Measurements from ENCODE around the gene NT5E.

NT5E gene

GRCh38 chr6:85404564-85405174 is 45.2 kb upstream of the NT5E start:
- Histone ChIP-seq H3K36me3 (ENCODE audit: control insufficient read depth in 2 of 2, insufficient read depth in 1 of 2, low read length in 2 of 2) (no peaks in the 10 kb centered on the region), H3K9me3 (ENCODE audit: control insufficient read depth, insufficient read depth, low read depth, low read length) (no peaks in the 10 kb centered on the region), H3K27ac (ENCODE audit: extremely low read depth, low read depth, low read length) (no peak overlapping the region), H3K4me1 (ENCODE audit: control insufficient read depth, insufficient read depth, low read length) (peaks cover 11% of the 10 kb centered on the region), H3K4me3 (ENCODE audit: low read depth, low read length) (no peak overlapping the region)
- TF ChIP-seq ZNF777 (tag by site-specific recombination; IDR thresholded peaks at IDR 0.05; ENCODE audit: borderline replicate concordance), result no peak
- no peak for TF ChIP-seq ZNF555 (tag by site-specific recombination; conservative IDR thresholded peaks at IDR 0.05)
- TF ChIP-seq ZBTB1 (tag by site-specific recombination; IDR thresholded peaks at IDR 0.05), result no peak
- TF ChIP-seq ZNF548 (tag by site-specific recombination; IDR thresholded peaks at IDR 0.05), result no peak
- TF ChIP-seq ZXDB (tag by site-specific recombination; IDR thresholded peaks at IDR 0.05), result no peak
- POLR2A ChIA-PET, result no interaction called here
- CTCF ChIA-PET, result interaction anchor here (0.8 to 1.8 kb wide), 4 partner anchors 34 to 79 kb away, joined by 3 to 6 read pairs (median 6); no protein-coding TSS in a partner anchor

GRCh38 chr6:85405175-85405852 is 44.6 kb upstream of the NT5E start:
- ChIA-PET POLR2A (no interaction called here), CTCF (interaction anchor here (0.8 to 1.6 kb wide), 3 partner anchors 50 to 78 kb away, joined by 3 to 6 read pairs (median 5); no protein-coding TSS in a partner anchor)
- Histone ChIP-seq H3K4me3 (ENCODE audit: low read depth, low read length) (no peak overlapping the region), H3K4me1 (ENCODE audit: control insufficient read depth, insufficient read depth, low read length) (peaks cover 11% of the 10 kb centered on the region), H3K27ac (ENCODE audit: extremely low read depth, low read depth, low read length) (no peak overlapping the region), H3K9me3 (ENCODE audit: control insufficient read depth, insufficient read depth, low read depth, low read length) (no peaks in the 10 kb centered on the region), H3K36me3 (ENCODE audit: control insufficient read depth in 2 of 2, insufficient read depth in 1 of 2, low read length in 2 of 2) (no peaks in the 10 kb centered on the region)
- no peak for TF ChIP-seq SP2 (tag by site-specific recombination; IDR thresholded peaks at IDR 0.05)
- no peak for TF ChIP-seq SALL2 (tag by site-specific recombination; IDR thresholded peaks at IDR 0.05; ENCODE audit: borderline replicate concordance)
- TF ChIP-seq ZNF48 (tag by site-specific recombination; IDR thresholded peaks at IDR 0.05), result no peak
- no peak for TF ChIP-seq ZNF600 (tag by site-specific recombination; IDR thresholded peaks at IDR 0.05)

GRCh38 chr6:85405853-85406198 is 44.1 kb upstream of the NT5E start:
- Histone ChIP-seq H3K36me3 (ENCODE audit: control insufficient read depth in 2 of 2, insufficient read depth in 1 of 2, low read length in 2 of 2) (no peaks in the 10 kb centered on the region), H3K4me3 (ENCODE audit: low read depth, low read length) (no peak overlapping the region), H3K27ac (ENCODE audit: extremely low read depth, low read depth, low read length) (no peak overlapping the region), H3K9me3 (ENCODE audit: control insufficient read depth, insufficient read depth, low read depth, low read length) (no peaks in the 10 kb centered on the region), H3K4me1 (ENCODE audit: control insufficient read depth, insufficient read depth, low read length) (peaks cover 11% of the 10 kb centered on the region)
- ChIA-PET CTCF (interaction anchor here (1.6 kb wide), 1 partner anchor 51 kb away, joined by 5 read pairs; no protein-coding TSS in a partner anchor), POLR2A (no interaction called here)
- TF ChIP-seq FEZF1 (tag by site-specific recombination; IDR thresholded peaks at IDR 0.05) (no peak), ZNF248 (tag by site-specific recombination; IDR thresholded peaks at IDR 0.05) (no peak)

- Histone ChIP-seq H3K9me3 (ENCODE audit: control insufficient read depth, insufficient read depth, low read depth, low read length) (no peaks in the 10 kb centered on the region), H3K4me3 (ENCODE audit: low read depth, low read length) (no peak overlapping the region), H3K36me3 (ENCODE audit: control insufficient read depth in 2 of 2, insufficient read depth in 1 of 2, low read length in 2 of 2) (no peaks in the 10 kb centered on the region), H3K27ac (ENCODE audit: extremely low read depth, low read depth, low read length) (no peak overlapping the region), H3K4me1 (ENCODE audit: control insufficient read depth, insufficient read depth, low read length) (peaks cover 11% of the 10 kb centered on the region)
- CTCF ChIA-PET, result no interaction called here
- peak; percentile 10; the same call in 1 of the 2 replicates for TF ChIP-seq ATF2 (tag by site-specific recombination; IDR thresholded peaks at IDR 0.05; ENCODE audit: low read depth)
- no peak for TF ChIP-seq ZNF19 (tag by site-specific recombination; IDR thresholded peaks at IDR 0.05; ENCODE audit: low read depth)
- TF ChIP-seq ZSCAN18 (tag by site-specific recombination; IDR thresholded peaks at IDR 0.05), result no peak
- no peak for TF ChIP-seq ZBTB21 (tag by site-specific recombination; IDR thresholded peaks at IDR 0.05)
- no peak for TF ChIP-seq ZFP37 (tag by site-specific recombination; IDR thresholded peaks at IDR 0.05)
- TF ChIP-seq ZNF513 (tag by site-specific recombination; IDR thresholded peaks at IDR 0.05), result peak; percentile 91
- POLR2A ChIA-PET, result no interaction called here
Observed at GRCh38 chr6:85406641-85407075, 43.2 kb upstream of the NT5E start.
